ENCODE results near the gene IMPA2.

DNA sequence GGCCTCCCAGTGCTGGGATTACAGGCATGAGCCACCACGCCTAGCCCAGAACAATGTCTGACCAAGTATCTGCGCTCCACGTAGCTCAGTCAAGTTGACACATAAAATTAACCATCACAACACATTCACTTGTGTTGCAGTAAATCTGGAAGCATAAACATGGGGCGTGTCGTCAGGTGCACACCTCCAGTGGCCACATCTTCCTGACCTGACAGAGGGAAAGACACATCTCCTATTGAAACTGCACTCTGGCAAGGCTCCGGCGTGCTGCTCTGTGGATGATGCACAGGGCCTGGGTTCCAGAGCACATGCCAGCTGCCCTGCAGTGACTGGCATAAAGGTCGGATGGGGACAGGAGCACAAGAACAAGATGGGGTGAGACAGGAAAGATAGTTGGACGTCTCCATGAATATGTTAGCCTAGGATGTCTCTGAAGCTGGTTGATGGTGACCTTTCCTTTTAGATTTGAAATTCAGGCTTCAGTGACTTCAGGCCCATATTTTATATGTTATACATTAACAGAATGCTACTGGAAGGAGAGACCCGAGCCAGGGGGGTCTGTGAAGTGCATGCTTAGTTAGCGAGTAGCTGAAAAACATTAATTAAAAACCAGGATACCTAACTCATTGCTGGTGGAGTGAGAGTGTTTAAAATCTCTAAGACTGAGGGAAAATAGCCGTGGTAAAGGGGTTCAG is 10.9 kb downstream of the IMPA2 start:
- TF ChIP-seq, protein P1, sequence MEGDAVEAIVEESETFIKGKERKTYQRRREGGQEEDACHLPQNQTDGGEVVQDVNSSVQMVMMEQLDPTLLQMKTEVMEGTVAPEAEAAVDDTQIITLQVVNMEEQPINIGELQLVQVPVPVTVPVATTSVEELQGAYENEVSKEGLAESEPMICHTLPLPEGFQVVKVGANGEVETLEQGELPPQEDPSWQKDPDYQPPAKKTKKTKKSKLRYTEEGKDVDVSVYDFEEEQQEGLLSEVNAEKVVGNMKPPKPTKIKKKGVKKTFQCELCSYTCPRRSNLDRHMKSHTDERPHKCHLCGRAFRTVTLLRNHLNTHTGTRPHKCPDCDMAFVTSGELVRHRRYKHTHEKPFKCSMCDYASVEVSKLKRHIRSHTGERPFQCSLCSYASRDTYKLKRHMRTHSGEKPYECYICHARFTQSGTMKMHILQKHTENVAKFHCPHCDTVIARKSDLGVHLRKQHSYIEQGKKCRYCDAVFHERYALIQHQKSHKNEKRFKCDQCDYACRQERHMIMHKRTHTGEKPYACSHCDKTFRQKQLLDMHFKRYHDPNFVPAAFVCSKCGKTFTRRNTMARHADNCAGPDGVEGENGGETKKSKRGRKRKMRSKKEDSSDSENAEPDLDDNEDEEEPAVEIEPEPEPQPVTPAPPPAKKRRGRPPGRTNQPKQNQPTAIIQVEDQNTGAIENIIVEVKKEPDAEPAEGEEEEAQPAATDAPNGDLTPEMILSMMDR (conservative IDR thresholded peaks at IDR 0.05), result no peak
- no peak for TF ChIP-seq ZFX (IDR thresholded peaks at IDR 0.05)

All from C4-2B (cell line).